Measurements from ENCODE around the gene MSH2. TPM values are rescaled to one million over a fixed set of nuclear protein-coding genes. Genes with fewer than 3 reads are reported as not detected.

The MSH2 gene
- total and polyA plus RNA-seq, 2 donors (not counting 3 experiments of a cell fraction or from before 2014, with no cell fraction given): 9.7 to 30.5 TPM

GRCh38 chr2:47521666-47522285 lies 118.8 kb downstream of the MSH2 start:
- POLR2A ChIA-PET: no interaction called here
- no peak overlapping the region for H3K4me3 ChIP-seq (replicated peaks in 1 of 3; ENCODE audit: insufficient read depth in 1 of 3, low read depth in 1 of 3, low read length in 3 of 3)
- dilution Hi-C loops (cut with MboI; ENCODE audit: extremely low pct_ligation_motif_present, low sequenced_read_pairs) (no loop called here), intact Hi-C loops (cut with micrococcal nuclease) (loop anchor here (5.0 kb wide), 1 partner anchor 246 kb away; no protein-coding TSS in a partner anchor)
- H3K27me3 ChIP-seq (ENCODE audit: control insufficient read depth in 2 of 2, insufficient read depth in 2 of 2, low read length in 2 of 2): no peaks in the 10 kb centered on the region
- H2AFZ ChIP-seq (ENCODE audit: low read depth, low read length): peak overlapping the region; percentile 80
- FAIRE-seq (no peak), DNase-seq (ENCODE audit: low read depth, low spot score) (no peak)
- H4K20me1 ChIP-seq (replicated peaks; ENCODE audit: control insufficient read depth, extremely low read depth, insufficient read depth, low read length): no peaks in the 10 kb centered on the region
- H3K36me3 ChIP-seq (ENCODE audit: control insufficient read depth in 2 of 2, extremely low read depth in 1 of 2, insufficient read depth in 2 of 2, low read length in 2 of 2): no peaks in the 10 kb centered on the region
- TF ChIP-seq EZH2 (IDR thresholded peaks at IDR 0.05; ENCODE audit: borderline replicate concordance, low read depth, low read length, severe bottlenecking) (peak; percentile 12), POLR2A (IDR thresholded peaks at IDR 0.05; ENCODE audit: low read depth, low read length) (no peak)
- no TSS peak for BruUV-seq (replicated peaks)
- CTCF ChIA-PET: interaction anchor here (1.2 to 3.0 kb wide), 5 partner anchors 12 to 246 kb away, joined by 3 to 14 read pairs (median 7); no protein-coding TSS in a partner anchor
- no peaks in the 10 kb centered on the region for H3K9me1 ChIP-seq (replicated peaks; ENCODE audit: control insufficient read depth, extremely low read depth, insufficient read depth, low read length)
- peak overlapping the region; percentile 32 for H3K4me2 ChIP-seq (ENCODE audit: insufficient read depth, low read length)
- H3K9me3 ChIP-seq (replicated peaks; ENCODE audit: control insufficient read depth, insufficient read depth, low read length): no peaks in the 10 kb centered on the region
- peaks cover 3% of the 10 kb centered on the region for H3K4me1 ChIP-seq (ENCODE audit: control insufficient read depth, extremely low read depth, insufficient read depth, low read length)
- no peak overlapping the region for H3K9ac ChIP-seq (replicated peaks; ENCODE audit: extremely low read depth, insufficient read depth, low read length)
- no peak overlapping the region for H3K27ac ChIP-seq (ENCODE audit: insufficient read depth, low read depth, low read length)
- no peaks in the 10 kb centered on the region for H3K79me2 ChIP-seq (ENCODE audit: control insufficient read depth, insufficient read depth, low read length)

DNA sequence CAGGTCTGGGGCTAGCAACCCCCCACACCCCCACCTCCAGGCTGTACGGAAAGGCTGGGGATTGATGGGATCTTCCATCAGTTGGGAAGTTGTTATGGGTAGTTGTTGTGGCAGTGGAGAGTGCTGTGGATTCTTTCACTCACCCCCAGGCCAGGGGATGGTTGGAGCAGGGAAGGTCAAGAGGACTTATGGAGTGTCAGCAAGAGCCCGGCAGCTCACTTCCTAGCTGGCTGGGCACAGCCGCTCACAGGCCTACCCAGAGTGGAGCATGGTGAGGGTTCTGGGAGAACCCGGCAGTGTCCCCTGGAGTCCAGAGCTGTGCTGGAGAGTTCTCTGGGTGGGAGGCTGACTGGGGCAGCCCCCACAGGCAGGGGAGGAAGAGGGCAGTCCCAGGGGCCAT lies 122.2 kb downstream of the MSH2 start:
- DNase-seq (ENCODE audit: low read depth, low spot score) (no peak), FAIRE-seq (no peak)
- no TSS peak for BruUV-seq (replicated peaks)
- H3K27ac ChIP-seq (ENCODE audit: insufficient read depth, low read depth, low read length): no peak overlapping the region
- H2AFZ ChIP-seq (ENCODE audit: low read depth, low read length): no peak overlapping the region
- intact Hi-C loops (cut with micrococcal nuclease) (loop anchor here (5.0 kb wide), 1 partner anchor 123 kb away; the partner anchor contains the start of gene MSH2), dilution Hi-C loops (cut with MboI; ENCODE audit: extremely low pct_ligation_motif_present, low sequenced_read_pairs) (no loop called here)
- H3K9me3 ChIP-seq (replicated peaks; ENCODE audit: control insufficient read depth, insufficient read depth, low read length): no peaks in the 10 kb centered on the region
- no peaks in the 10 kb centered on the region for H3K9me1 ChIP-seq (replicated peaks; ENCODE audit: control insufficient read depth, extremely low read depth, insufficient read depth, low read length)
- ChIA-PET CTCF (interaction anchor here (1.6 kb wide), 1 partner anchor 88 kb away, joined by 3 read pairs; no protein-coding TSS in a partner anchor), POLR2A (no interaction called here)
- H4K20me1 ChIP-seq (replicated peaks; ENCODE audit: control insufficient read depth, extremely low read depth, insufficient read depth, low read length): no peaks in the 10 kb centered on the region
- no peaks in the 10 kb centered on the region for H3K36me3 ChIP-seq (ENCODE audit: control insufficient read depth in 2 of 2, extremely low read depth in 1 of 2, insufficient read depth in 2 of 2, low read length in 2 of 2)
- H3K27me3 ChIP-seq (ENCODE audit: control insufficient read depth in 2 of 2, insufficient read depth in 2 of 2, low read length in 2 of 2): no peaks in the 10 kb centered on the region
- no peak for TF ChIP-seq JUN (IDR thresholded peaks at IDR 0.05; ENCODE audit: borderline replicate concordance, insufficient read depth, insufficient read length, low read depth)
- no peaks in the 10 kb centered on the region for H3K79me2 ChIP-seq (ENCODE audit: control insufficient read depth, insufficient read depth, low read length)
- no peak overlapping the region for H3K9ac ChIP-seq (replicated peaks; ENCODE audit: extremely low read depth, insufficient read depth, low read length)
- no peak overlapping the region for H3K4me2 ChIP-seq (ENCODE audit: insufficient read depth, low read length)
- peaks cover 16% of the 10 kb centered on the region for H3K4me1 ChIP-seq (ENCODE audit: control insufficient read depth, extremely low read depth, insufficient read depth, low read length)
- H3K4me3 ChIP-seq (replicated peaks in 1 of 3; ENCODE audit: insufficient read depth in 1 of 3, low read depth in 1 of 3, low read length in 3 of 3): no peak overlapping the region
